ENCODE data around the gene PRKAG2.

PRKAG2 gene

DNA sequence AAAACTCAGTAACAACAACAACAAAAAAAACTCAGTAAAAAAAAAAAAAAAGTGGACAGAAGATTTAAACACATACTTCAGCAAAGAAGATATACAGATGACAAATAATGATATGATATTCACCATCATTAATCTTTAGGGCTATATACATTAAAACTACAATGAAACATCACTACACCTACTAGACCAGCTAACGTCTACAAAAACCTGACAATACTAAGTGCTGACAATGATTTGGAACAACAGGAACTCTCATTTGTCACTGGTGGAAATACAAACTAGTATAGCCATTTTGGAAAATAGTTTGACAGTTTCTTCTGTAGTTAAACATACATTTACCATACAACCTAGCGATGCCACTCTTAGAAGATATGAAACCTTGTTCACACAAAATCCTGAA is 185.5 kb downstream of the PRKAG2 start:
- TF ChIP-seq GATA2 (IDR thresholded peaks at IDR 0.05; ENCODE audit: low read depth, low read length) (no peak), GATA3 (IDR thresholded peaks at IDR 0.05; ENCODE audit: low read depth, low read length) (no peak)

DNA sequence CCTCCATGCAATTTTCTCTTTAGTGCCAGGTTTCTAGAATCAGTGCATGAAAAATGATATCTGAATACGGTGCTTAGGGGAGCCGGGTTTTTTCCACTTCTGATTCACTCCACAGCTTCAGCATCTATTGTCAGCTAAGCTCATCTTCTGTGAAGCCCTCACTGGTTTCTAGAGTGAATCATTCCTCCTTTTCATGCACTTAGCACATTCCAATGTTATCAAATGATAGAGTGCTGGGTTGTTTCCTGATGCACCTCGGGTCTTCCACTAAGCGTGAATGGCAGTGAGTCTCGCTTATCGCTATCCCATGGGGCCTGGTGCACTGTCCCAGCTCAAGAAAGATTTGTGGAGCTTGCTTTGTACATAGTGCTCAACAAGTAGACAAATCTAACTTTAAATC is 186.3 kb downstream of the PRKAG2 start:
- TF ChIP-seq GATA3 (IDR thresholded peaks at IDR 0.05; ENCODE audit: low read depth, low read length) (no peak), GATA2 (IDR thresholded peaks at IDR 0.05; ENCODE audit: low read depth, low read length) (no peak)

DNA sequence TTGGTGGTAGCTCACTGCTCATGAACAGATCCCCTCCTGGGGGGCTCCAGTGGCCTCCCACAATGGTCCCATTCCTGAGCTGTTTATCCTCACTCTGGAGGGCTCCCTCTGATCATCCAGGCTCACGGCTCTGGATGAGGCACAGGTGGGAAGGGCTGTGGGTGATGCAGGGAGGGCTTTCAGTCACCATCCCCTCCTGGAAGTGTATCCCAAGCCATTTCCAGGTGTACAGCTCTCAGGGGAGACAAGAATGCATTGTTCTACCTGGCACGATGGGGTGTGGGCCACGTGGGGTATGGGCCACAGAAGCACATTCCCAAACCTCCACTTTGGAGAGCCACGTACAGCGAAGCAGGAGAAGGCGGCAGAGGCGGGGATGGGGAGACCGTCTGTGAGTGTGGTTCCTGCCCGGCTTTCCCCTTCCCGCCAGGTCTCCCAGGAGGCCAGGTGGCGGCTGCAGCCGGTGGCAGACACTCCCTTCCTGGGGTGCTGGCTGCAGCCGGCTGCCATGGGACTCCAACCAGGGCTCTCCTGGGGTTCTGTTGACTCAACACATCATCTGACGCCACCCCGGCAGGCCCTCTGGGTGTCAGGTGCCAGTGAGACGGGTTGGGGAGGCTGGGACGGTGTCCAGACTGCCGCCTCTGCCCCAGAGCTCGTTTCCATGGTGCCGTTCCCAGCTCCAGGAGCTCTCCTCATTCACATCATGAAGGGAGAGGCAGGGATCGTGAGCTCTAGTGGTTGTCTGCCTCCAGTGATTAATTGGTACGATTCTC is 187.5 kb downstream of the PRKAG2 start:
- TF ChIP-seq GATA3 (IDR thresholded peaks at IDR 0.05; ENCODE audit: low read depth, low read length) (no peak), GATA2 (IDR thresholded peaks at IDR 0.05; ENCODE audit: low read depth, low read length) (no peak)

DNA sequence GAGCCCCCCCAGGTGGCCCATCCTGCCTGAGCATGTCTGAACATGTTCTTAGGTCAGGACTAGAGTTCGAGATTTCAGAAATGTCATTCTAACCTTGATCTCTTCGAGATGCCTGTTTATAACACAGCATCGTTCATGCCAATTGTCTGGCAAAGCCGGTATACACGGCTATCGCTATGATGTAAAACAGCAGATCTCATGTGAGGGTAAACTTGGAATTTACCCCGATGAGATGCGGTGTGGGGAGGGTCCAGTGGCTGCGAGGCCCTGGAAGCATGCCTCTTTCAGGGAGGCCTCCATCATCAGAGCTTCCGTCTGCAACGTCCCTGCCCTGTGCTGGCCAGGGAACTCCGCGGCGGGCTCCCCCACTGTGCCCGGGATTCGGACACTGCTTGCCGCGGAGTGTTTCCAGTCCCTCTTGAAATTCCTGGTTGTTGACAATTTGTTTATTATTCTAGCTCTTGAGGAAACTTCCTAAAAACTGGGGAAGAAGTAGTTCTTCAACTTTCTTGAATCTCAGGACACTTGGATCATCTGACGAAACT is 188.6 kb downstream of the PRKAG2 start:
- no peak for TF ChIP-seq GATA3 (IDR thresholded peaks at IDR 0.05; ENCODE audit: low read depth, low read length)
- no peak for TF ChIP-seq GATA2 (IDR thresholded peaks at IDR 0.05; ENCODE audit: low read depth, low read length)

DNA sequence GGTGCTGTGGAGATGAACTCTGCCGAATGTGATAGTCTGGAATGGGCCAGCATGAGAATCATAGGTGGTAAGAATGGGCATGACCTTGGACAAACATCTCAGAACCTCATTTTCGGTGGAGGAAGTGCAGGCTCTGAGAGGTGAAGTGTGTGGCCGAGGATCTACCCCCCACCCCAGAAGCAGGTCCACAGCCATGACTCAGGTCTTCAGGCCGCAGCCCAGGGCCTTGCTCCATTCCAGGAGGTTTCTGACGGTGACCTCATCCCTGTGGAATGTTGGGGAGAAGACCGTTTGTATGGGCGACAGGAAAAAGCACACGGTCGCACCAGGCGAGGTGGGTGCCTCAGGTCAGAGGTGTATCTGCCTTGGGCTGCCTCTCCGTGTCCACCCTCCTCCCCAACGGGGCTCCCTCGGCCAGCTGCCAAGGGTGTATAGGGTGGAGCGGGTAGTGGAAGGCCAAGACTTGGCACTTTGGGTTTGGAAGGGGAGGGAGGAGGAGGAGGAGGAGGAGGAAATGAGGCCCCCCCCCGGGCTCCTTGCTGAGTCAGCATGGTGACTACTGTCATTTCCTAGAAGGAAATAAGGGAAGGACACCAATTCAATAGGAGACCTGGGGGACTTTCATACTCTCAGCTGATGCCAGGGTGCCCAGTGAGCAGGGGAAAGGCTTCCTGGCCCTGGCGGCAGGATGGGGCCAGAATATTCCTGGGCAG is 189.2 kb downstream of the PRKAG2 start:
- TF ChIP-seq GATA3 (IDR thresholded peaks at IDR 0.05; ENCODE audit: low read depth, low read length): no peak
- TF ChIP-seq GATA2 (IDR thresholded peaks at IDR 0.05; ENCODE audit: low read depth, low read length): no peak

DNA sequence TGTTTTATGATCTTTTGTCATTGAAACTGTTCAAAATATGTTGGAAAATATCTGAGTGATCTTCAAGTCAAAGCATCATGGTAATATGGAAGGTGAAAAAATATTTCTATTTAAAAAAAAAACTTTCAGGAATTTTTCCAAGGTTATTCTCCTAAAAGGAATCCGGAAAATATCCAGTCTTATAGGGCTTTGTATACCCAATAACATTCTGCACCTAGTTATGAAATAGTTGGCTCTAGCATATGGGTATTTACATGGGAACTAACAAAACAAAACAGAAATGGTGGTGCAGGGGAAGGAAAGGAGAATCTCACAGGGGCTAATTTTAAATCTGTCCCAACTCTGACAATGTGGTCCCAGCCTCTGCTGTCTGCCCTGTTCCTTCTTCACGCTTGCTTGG is 190.1 kb downstream of the PRKAG2 start:
- TF ChIP-seq GATA2 (IDR thresholded peaks at IDR 0.05; ENCODE audit: low read depth, low read length): no peak
- no peak for TF ChIP-seq GATA3 (IDR thresholded peaks at IDR 0.05; ENCODE audit: low read depth, low read length)

DNA sequence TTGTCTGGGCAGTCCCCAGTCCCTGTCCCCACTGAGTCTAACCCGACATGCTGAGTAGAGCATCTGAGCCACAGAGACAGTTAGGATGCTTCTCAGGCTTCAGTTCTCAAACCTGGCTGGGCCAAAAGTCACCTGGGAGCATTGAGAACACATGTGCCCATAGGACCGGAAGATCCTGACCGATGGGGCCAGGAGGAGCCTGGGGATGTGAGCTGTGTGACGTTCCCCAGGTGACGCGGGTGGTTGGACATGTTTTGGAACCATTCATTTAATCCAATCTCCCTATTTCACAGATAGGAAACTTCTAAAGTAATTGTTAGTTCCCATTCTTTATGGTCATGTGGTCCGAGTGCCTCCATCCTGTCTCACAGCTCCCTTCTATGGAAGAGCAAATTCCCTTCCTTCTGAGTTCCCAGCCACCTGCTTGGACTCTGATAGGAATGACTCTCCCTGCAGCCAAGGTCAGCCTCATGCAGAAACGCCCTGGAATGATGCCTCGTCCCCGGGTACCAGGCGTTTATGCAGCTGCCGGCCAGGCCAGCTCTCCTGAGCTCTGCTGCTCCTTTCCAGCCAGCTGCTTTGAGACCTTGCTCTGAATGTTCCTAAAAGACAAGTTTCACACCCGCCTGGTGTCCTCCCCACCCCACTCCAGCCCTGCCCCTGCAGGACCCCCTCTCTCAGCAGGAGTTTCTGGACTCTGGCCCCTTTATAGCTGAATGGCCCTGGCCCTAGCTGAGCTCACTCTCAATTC is 190.7 kb downstream of the PRKAG2 start:
- TF ChIP-seq GATA2 (IDR thresholded peaks at IDR 0.05; ENCODE audit: low read depth, low read length): no peak
- no peak for TF ChIP-seq GATA3 (IDR thresholded peaks at IDR 0.05; ENCODE audit: low read depth, low read length)

DNA sequence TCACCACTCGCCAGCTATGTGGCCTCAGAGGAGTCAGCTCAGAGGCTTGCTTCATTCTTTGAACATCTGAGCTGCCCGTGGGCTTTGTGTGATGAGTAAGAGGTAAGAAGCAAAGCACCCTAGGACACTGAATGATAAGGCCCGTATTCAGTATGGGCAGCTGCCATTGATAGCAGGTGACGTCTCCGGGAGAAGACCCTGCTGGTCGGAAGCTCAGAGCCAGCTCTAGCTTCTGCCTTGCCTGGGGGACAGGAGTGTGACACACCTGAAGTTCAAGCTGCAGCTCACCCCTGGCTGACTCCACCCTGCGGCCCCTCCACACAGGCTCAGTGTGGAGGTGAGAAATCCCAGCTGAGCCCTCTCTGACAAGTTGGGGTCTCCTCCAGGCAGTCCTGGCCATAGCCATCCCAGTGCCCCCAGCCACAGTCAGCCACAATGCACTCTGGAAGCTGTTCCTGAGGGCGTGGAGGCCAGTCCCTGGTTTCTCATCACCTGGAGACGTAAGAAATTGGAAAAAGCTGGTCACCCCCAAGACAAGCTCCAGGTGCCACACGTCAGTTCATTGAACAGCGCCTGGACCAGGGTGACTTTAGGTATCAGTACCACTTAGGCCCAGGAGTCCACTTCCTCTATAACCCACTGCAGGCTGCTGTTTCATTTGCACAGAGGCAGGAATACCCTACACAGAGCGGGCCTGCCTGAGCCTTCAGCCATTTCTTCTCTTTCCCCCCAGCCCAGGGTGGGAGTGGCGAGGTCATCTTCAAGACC is 192.3 kb downstream of the PRKAG2 start:
- TF ChIP-seq GATA2 (IDR thresholded peaks at IDR 0.05; ENCODE audit: low read depth, low read length) (no peak), GATA3 (IDR thresholded peaks at IDR 0.05; ENCODE audit: low read depth, low read length) (no peak)

DNA sequence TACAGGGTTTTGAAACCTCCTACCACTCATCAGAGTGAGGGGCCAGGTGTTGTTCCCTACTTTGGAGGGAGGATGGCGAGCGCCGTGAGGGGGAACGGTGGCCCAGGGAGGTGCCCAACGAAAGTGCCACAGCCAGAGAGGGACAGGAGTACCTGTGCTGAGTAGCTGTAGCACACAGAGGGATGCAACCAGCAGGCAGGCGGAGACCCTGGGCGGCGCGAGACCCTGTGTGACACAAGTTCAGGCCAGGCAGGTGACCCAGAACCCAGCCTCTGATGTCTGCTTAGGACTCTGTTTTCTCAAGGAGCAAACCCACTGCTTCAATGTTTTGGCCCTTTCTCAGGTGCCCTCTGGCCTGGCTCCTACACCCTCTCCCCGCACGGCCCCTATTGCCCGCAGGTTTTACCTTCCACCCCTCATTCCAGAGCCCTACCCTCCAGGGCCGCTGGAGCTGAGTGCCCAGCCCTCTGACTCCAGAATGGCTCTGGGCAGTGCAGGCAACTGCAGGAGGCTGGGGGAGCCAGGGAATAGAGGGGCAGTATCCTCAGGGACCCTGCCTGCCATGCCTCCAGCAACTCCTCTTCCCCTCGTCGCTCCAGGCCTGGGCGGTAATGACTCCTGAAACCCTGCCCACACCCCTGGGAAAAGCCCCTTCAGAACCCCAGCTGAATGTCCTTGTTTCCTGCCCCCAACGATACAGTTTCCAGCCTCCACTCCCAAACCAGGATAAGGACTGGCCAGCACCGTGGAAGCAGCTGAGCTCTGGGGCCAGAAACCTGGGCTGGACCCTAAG is 193.1 kb downstream of the PRKAG2 start:
- TF ChIP-seq GATA3 (IDR thresholded peaks at IDR 0.05; ENCODE audit: low read depth, low read length) (no peak), GATA2 (IDR thresholded peaks at IDR 0.05; ENCODE audit: low read depth, low read length) (no peak)

DNA sequence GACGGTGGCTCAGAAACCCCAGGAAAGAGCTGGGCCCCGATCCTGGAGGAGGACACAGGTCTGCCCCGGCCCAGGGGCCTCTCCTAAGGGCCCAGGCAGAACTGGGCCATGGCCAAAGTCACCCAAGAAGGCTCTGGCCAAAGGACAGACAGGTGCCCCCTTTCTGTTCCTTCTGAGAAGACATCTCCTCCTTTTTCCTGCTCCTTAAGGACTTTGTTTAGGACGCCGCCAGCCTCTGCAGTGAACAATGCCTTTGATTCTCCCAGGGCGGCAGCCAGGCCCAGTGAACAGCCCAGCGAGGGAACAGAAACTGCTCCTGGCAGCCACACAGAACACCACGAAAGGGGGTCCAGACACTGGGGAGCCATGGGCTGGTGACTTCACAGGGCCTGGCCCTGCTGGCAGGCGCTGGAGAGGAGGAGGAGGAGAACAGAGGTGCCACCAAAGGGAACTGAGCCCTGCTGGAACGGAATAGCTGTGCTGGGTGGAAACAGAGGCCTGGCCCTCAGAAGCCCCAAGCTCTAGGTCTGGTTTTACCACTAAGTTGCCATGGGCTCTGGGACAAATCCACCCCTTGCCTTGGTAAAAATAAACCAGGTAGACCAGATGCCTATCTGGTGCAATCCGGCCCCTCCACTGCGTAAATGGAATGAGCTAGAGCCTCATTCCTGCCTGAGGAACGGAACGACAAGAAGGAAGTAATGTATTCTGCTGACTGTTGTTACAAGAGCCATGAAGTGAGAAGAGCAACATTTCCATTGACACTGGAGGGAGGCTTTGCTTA is 193.9 kb downstream of the PRKAG2 start:
- TF ChIP-seq GATA2 (IDR thresholded peaks at IDR 0.05; ENCODE audit: low read depth, low read length): no peak
- TF ChIP-seq GATA3 (IDR thresholded peaks at IDR 0.05; ENCODE audit: low read depth, low read length): no peak

DNA sequence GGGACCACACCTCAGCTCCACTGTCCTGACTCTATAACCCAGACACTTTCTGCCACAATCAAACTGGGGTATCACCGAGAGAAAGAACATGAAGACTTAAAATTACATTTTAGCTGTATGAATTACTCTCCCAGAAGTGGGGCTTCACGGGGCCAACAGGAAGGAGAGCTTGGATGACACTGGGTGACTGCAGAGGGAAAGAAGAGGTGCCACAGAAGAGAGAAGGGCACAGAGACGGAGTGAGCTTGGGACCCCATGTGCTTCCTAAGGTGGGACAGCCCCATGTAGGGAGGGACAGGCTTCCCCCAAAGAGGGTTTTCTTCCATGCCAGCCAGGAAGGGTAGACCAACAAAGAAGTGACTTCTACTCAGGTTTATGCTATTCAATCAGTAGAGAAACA is 195.2 kb downstream of the PRKAG2 start:
- TF ChIP-seq GATA2 (IDR thresholded peaks at IDR 0.05; ENCODE audit: low read depth, low read length) (no peak), GATA3 (IDR thresholded peaks at IDR 0.05; ENCODE audit: low read depth, low read length) (no peak)

DNA sequence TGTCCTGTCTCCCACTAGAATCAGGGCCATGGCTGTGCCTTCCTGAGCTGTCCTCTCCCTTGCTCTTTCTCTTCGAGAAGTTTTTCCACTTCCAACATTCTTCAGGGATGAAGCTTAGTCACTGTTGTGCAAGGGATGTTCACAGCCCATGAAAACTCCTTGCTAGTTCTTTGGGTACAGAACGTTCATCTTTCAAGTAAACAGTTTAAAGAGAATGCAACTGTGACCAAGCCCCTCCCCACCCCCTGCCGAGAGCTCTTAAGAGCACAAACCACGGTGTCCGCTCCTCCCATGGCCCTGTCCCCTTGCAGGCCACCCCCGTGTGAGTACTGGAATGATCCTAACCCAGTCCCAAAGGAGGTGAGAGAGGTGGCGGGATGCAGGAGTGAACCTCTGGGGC is 196.1 kb downstream of the PRKAG2 start:
- TF ChIP-seq GATA2 (IDR thresholded peaks at IDR 0.05; ENCODE audit: low read depth, low read length) (no peak), GATA3 (IDR thresholded peaks at IDR 0.05; ENCODE audit: low read depth, low read length) (no peak)

All from SH-SY5Y (cell line).